Epithelial cell of proximal tubule (primary cell): ENCODE measurements around the gene MRNIP. TPM values are rescaled to one million over a fixed set of nuclear protein-coding genes. Genes with fewer than 3 reads are reported as not detected.

Source experiments
- DNase-seq: peaks from one replicate; pipeline ENCODE4 v3.0.0-alpha.2; 2011; ENCODE audit warnings: low read depth
- H3K4me3 ChIP-seq: 2 replicates; pipeline ENCODE4 v1.5.1; 2011; ENCODE audit warnings: low read depth, mild to moderate bottlenecking, low read length
- total RNA-seq: library from RNA; depleted of rRNA; stranded (reverse); fragments of >200 nt; gene quantifications from 2 replicates; pipeline ENCODE4 v1.2.3, GENCODE V29; 2015
- TF ChIP-seq, protein P1 (sequence below): conservative IDR thresholded peaks from 2 replicates; pipeline ENCODE4 v1.5.1; 2012; ENCODE audit warnings: low read depth, mild to moderate bottlenecking, low read length

The MRNIP gene
- total RNA-seq, 1 donor from 2014 or later, result 22.1 TPM

- TF ChIP-seq, protein P1, sequence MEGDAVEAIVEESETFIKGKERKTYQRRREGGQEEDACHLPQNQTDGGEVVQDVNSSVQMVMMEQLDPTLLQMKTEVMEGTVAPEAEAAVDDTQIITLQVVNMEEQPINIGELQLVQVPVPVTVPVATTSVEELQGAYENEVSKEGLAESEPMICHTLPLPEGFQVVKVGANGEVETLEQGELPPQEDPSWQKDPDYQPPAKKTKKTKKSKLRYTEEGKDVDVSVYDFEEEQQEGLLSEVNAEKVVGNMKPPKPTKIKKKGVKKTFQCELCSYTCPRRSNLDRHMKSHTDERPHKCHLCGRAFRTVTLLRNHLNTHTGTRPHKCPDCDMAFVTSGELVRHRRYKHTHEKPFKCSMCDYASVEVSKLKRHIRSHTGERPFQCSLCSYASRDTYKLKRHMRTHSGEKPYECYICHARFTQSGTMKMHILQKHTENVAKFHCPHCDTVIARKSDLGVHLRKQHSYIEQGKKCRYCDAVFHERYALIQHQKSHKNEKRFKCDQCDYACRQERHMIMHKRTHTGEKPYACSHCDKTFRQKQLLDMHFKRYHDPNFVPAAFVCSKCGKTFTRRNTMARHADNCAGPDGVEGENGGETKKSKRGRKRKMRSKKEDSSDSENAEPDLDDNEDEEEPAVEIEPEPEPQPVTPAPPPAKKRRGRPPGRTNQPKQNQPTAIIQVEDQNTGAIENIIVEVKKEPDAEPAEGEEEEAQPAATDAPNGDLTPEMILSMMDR, result no peak
- H3K4me3 ChIP-seq, result no peak overlapping the region
- DNase-seq, result no peak
These were observed 35.6 kb upstream of the MRNIP start for GRCh38 chr5:179893958-179894895.

DNA sequence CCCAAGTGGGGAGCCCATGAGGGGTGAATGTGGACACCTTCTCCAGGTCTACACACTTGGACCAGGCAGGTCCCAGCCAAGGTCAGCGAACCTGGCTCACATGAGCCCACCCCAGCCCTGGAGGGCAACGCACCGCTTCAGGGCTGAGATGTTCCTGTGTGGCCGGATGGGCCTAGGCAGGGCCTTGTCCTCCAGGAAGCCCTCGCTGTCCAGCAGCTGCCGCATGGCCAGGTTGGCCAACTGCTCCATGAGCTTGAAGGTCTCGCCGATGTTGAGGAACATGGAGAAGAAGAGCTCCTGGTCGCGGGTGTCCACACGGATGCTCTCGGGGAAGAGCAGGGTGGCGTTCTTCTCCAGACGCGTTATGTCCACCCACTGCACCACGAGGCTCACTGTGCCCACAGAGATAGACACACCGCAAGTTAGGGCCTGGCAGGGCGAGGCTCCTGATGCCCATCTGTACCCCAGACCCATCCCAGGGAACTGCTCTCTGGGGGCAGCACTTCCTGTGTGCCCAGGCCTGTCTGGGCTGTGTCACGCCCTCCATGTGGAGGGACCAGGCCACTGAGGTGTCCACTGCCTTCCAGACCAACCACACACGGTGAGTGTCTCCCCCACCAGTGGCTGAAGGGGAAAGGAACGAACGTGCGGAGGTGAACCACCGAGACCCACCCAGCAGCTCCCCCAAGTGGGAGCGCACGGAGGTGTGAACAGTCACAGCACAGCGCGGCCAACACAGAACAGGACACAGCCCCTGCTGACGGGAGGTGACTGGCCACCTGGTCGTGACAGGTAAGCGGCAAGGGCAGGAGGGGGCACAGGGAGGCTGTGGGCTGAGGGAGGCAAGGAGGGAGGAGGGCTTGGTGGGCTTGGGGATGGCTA, 34.7 kb upstream of the MRNIP start:
- DNase-seq, result no peak
- H3K4me3 ChIP-seq, result no peak overlapping the region

DNA sequence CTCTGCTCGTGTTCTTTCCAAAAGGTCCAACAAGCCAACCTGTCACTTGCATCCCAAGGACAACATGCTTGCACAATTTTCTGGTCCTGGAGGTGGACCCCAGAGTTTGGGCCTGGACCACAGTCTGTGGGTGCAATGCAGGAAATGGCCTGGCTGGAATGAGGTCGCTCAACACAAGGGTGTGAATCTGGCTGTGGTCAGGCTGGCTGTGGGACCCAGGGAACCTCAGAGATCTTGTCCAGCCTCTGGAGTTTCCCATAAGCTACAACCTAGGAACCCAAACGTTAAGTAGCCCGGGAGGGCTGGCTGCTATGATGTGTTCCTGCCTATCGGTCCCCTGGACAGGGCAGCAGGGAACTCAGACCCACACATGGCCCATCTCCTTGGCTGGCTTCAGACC, 33.6 kb upstream of the MRNIP start:
- DNase-seq, result no peak
- no peak overlapping the region for H3K4me3 ChIP-seq
- TF ChIP-seq, protein P1, result no peak

More for the DNA sequence above, 34.7 kb upstream of the MRNIP start:
- TF ChIP-seq, protein P1, result no peak

- TF ChIP-seq, protein P1, result no peak
- DNase-seq, result no peak
- no peak overlapping the region for H3K4me3 ChIP-seq
These were observed 32.4 kb upstream of the MRNIP start for GRCh38 chr5:179890751-179891682.

DNA sequence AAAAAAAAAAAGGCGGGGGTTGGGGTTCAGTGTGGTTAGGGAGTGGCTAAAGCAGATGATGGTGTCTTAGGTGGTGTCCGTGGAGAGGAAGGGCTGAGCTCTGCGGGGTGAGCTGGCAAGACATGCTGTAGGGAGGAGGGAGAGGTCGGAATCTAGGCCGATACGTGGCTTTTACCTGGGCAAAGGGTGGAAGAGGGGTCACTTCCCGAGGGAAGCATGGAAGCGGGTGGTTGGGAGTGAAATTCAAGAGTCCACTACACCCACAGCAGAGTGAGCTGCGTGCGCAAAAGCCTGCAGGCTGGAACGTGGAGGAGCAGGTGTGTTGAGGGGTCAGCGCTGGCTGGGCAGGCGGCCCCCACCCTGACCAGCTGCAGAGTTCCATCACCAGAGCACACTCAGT, 31.3 kb upstream of the MRNIP start:
- TF ChIP-seq, protein P1, result no peak
- no peak overlapping the region for H3K4me3 ChIP-seq
- DNase-seq, result no peak

- no peak for DNase-seq
- TF ChIP-seq, protein P1, result no peak
- H3K4me3 ChIP-seq, result no peak overlapping the region
These were observed 29.2 kb upstream of the MRNIP start for GRCh38 chr5:179887802-179888201.
